Fibroblast of gingiva (primary cell): Measurements from ENCODE around the gene CYS1.
A peak's percentile ranks its signal among the peaks of the same experiment; 100 is the strongest.
"Not testable (repeated sequence)": the region's sequence is repeated elsewhere in the genome, so short reads cannot be mapped to it uniquely, and the experiment has no call there.

Source experiments
- DNase-seq: peaks from one replicate; pipeline ENCODE4 v3.0.0-alpha.2; 2011; ENCODE audit warnings: low read depth

Gene CYS1

DNA sequence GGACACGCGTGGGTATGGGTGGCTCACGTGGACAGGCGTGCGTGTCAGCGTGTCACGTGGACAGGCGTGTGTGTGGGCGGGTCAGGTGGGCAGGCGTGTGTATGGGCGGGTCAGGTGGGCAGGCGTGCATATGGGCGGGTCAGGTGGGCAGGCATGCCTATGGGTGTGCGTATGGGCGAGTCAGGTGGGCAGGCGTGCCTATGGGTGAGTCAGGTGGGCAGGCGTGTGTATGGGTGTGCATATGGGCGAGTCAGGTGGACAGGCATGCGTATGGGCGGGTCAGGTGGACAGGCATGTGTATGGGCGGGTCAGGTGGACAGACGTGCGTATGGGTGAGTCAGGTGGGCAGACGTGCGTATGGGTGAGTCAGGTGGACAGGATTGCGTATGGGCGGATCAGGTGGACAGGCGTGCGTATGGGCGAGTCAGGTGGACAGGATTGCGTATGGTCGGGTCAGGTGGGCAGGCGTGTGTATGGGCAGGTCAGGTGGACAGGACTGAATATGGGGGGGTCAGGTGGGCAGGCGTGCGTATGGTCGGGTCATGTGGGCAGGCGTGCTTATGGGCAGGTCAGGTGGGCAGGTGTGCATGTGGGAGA, 67.7 kb downstream of the CYS1 start:
- not testable (repeated sequence) for DNase-seq

- not testable (repeated sequence) for DNase-seq
Measured at GRCh38 chr2:10011606-10012325, 68.4 kb downstream of the CYS1 start.

GRCh38 chr2:10010861-10011605, 69.2 kb downstream of the CYS1 start:
- DNase-seq: not testable (repeated sequence)

DNA sequence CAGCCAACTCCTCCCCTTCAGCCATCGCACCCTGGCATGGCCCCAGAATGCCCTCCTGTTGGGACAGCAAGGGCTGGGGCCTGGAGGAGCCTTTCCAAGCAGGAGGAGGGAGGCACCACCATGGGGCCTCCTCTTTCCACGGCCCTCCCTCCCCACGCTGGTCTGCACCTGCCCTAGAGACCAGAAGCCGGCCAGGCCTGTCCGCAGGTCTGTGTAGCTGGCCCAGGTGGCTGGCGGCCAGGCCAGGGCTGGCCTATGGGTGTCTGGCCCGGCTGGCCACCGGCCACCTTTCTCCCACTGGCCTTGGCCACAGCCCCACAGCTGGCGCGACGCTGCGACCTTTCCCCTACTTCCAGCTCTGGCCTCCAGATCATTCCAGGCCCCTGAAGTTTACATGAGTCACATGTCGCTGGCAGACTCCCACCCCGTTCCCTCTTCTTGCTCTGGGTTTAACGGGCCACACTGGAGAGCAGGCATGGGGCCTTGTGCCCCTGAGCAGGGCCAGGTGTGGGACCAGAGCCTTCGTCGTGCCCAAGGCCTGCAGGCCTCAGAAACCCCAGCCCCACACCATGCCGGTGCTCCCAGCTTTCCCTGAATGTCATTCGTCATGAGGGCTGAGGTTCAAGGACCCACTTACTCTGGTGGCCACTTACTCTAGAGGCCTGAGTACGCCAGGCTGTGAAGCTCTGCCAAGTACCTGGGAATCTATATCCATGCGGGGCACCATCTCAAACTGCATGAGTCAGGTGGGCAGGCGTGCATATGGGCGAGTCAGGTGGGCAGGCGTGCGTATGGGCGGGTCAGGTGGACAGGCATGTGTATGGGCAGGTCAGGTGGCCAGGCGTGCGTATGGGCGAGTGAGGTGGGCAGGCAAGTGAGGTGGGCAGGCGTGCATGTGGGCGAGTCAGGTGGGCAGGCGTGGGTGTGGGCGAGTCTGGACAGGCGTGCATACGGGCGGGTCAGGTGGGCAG, 70.1 kb downstream of the CYS1 start:
- DNase-seq: peak; percentile 41

DNA sequence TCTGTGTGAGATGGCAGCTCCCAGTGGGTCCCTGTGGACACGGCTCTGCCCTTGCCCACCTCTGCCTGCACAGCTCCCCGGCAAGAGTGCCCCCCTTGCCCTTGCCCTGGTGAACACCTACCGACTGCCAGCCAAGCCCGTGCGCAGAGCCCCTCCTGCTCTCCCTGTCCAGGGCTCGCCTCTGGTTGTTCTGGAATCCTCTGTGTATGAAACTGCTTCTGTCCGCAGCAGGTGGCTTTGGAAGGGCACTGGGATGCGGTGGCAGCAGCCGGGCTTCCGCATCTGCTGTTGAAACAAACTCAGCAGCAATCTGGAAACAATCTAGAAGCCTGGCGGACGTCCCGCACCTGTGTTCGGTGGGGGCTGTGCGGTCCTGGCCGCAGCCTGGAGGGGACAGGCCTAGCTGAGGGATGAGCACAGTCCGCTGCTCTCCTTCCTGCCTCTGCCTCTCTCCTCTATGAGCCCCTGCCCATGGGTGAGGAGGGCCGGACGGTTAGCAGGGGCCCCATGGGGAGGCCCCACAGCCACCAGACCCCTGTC, 70.9 kb downstream of the CYS1 start:
- DNase-seq: no peak

GRCh38 chr2:10008809-10009176, 71.4 kb downstream of the CYS1 start:
- DNase-seq: no peak

DNA sequence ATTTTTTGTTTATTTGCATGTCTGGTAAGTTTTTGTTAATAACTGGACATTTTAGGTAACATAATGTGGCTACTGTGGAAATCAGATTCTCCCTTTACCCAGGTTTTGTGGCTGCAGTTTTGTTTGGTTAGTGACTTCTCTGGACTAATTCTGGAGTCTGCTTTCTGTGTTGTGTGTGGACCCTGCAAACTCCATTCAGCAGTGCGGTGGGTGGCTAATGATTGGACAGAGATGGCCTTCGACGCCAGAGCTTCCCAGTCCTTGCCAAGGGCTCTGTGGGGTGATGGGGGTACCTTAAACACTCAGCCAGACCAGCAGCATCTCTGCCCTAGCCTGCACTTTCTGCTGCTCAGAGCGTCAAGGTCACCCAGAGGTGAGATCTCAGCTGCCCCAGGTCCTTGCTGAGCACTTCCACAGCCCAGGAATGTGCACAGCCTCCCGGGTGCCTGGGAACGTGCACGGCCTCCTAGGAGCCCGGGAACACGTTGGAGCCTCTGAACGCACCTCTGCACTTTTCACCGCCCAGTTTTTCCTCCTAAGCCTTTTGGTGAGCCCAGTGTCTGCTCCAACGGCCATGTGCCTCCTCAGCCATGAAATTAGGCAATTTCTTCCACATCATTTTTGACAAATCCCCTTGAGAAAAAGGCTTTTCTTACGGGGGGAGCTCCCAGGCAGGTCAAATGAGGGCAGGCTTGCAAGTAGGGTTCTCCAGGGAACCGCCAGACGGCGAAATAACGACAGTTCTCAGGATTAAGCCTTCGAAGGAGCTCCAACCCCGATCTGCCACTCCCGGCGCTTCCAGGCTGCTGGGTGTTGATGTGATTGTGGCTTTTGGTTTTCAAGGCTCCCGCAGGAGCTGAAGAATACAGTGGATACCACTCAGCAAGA, 72.0 kb downstream of the CYS1 start:
- no peak for DNase-seq

DNA sequence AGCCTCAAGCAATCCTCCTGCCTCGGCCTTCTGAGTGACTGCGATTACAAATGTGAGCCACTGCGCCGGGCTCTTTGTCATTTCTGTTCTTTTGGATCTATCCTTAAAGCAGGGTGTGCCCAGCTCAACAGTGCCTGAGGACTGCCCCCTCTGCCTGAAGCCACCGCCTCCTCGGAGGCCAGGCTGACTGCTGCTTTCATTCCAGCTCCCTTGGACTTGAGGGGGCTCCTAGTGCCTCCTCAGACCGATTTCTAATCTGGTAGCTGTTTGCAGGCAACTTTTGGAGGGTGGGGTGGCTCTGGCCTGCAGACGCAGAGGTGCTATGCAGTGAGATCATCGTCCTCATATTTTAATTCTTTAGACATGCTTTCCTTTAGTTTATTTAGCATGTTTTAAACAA, 72.8 kb downstream of the CYS1 start:
- no peak for DNase-seq
